GM13977 (cell line): ENCODE measurements around the gene LMF1.
"Not testable (repeated sequence)": the region's sequence is repeated elsewhere in the genome, so short reads cannot be mapped to it uniquely, and the experiment has no call there.

Experiments
- DNase-seq: peaks from one replicate; pipeline ENCODE4 v3.0.0; 2012; ENCODE audit warnings: low spot score
- CTCF ChIP-seq: IDR thresholded peaks from 2 replicates; pipeline ENCODE4 v1.5.1; 2012; ENCODE audit warnings: mild to moderate bottlenecking, control low read depth; ENCODE audit not compliant: insufficient read depth; ENCODE audit errors: extremely low read depth, missing control alignments
- in situ Hi-C: fragments of 300-500 bp; cut with MboI; formaldehyde crosslinking; loops from one replicate; pipeline ENCODE4 v1.12.0; 2022; ENCODE audit warnings: low sequenced_read_pairs, low pct_unique_long_range_greater_than_20kb, mixed read lengths, inconsistent platforms; ENCODE audit not compliant: unreplicated experiment

Gene LMF1

GRCh38 chr16:952321-952720 lies 18.5 kb downstream of the LMF1 start:
- in situ Hi-C loops = no loop called here
- no peak for DNase-seq

GRCh38 chr16:951660-952301 lies 19.0 kb downstream of the LMF1 start:
- no peak for DNase-seq
- TF ChIP-seq CTCF = no peak
- in situ Hi-C loops = no loop called here

More at GRCh38 chr16:952321-952720, 18.5 kb downstream of the LMF1 start:
- TF ChIP-seq CTCF = no peak

- DNase-seq, in situ Hi-C loops: not testable (repeated sequence)
Observed at GRCh38 chr16:950733-951573, 19.8 kb downstream of the LMF1 start.

- DNase-seq, in situ Hi-C loops: not testable (repeated sequence)
Observed at GRCh38 chr16:948767-949166, 22.0 kb downstream of the LMF1 start.

- in situ Hi-C loops, DNase-seq: not testable (repeated sequence)
Observed at GRCh38 chr16:947922-948303, 22.9 kb downstream of the LMF1 start.

GRCh38 chr16:947255-947921 lies 23.4 kb downstream of the LMF1 start:
- no peak for DNase-seq
- no peak for TF ChIP-seq CTCF
- in situ Hi-C loops = no loop called here

GRCh38 chr16:946048-946395 lies 24.8 kb downstream of the LMF1 start:
- in situ Hi-C loops = no loop called here
- DNase-seq = no peak
- TF ChIP-seq CTCF = no peak
